Dendritic cell treated with granulocyte-macrophage colony-stimulating factor and Interleukin-4, amounts not matched to agents 40 ng/mL and 50 ng/mL, for 4 days (primary cell): ENCODE results near the gene AGER.
A peak's percentile ranks its signal among the peaks of the same experiment; 100 is the strongest.

Source experiments
- H3K27ac Mint-ChIP-seq: one replicate; pipeline ENCODE4 v1.8.0; 2022; ENCODE audit warnings: mild to moderate bottlenecking, mixed read lengths
- H3K27me3 Mint-ChIP-seq: one replicate; pipeline ENCODE4 v1.8.0; 2022; ENCODE audit warnings: mild to moderate bottlenecking, mixed read lengths
- H3K36me3 Mint-ChIP-seq: one replicate; pipeline ENCODE4 v1.8.0; 2022; ENCODE audit warnings: low read depth, mixed read lengths
- H3K4me1 Mint-ChIP-seq: one replicate; pipeline ENCODE4 v1.8.0; 2022; ENCODE audit warnings: low read depth, mixed read lengths
- H3K4me3 Mint-ChIP-seq: one replicate; pipeline ENCODE4 v1.8.0; 2022; ENCODE audit warnings: mild to moderate bottlenecking, moderate library complexity, mixed read lengths
- H3K9me3 Mint-ChIP-seq: one replicate; pipeline ENCODE4 v1.8.0; 2022; ENCODE audit warnings: mixed read lengths
- intact Hi-C: fragments of 100-400 bp; cut with micrococcal nuclease; formaldehyde crosslinking; loops from one replicate; pipeline ENCODE4 v1.15.0; 2022

AGER gene

GRCh38 chr6:32166411-32167061, 17.5 kb downstream of the AGER start:
- H3K9me3 Mint-ChIP-seq = no peaks in the 10 kb centered on the region
- H3K27me3 Mint-ChIP-seq = no peaks in the 10 kb centered on the region
- intact Hi-C loops = no loop called here
- peaks cover 6% of the 10 kb centered on the region for H3K4me1 Mint-ChIP-seq
- H3K4me3 Mint-ChIP-seq = no peak overlapping the region
- no peak overlapping the region for H3K27ac Mint-ChIP-seq
- peaks cover 62% of the 10 kb centered on the region for H3K36me3 Mint-ChIP-seq

GRCh38 chr6:32164295-32164694, 19.8 kb downstream of the AGER start, which contains the start of gene EGFL8:
Gene EGFL8, plus strand, starts transcription at chr6:32164595. Its CDS starts 1,571 bp downstream, at chr6:32166166.
- Mint-ChIP-seq H3K36me3 (peaks cover 40% of the 10 kb centered on the region), H3K27me3 (no peaks in the 10 kb centered on the region), H3K9me3 (no peaks in the 10 kb centered on the region), H3K4me3 (no peak within 1 kb of the TSS), H3K4me1 (no peaks in the 10 kb centered on the region), H3K27ac (no peak within 1 kb of the TSS)
- intact Hi-C loops = no loop called here

- no peaks in the 10 kb centered on the region for H3K9me3 Mint-ChIP-seq
- H3K4me3 Mint-ChIP-seq = no peak overlapping the region
- H3K27me3 Mint-ChIP-seq = no peaks in the 10 kb centered on the region
- H3K27ac Mint-ChIP-seq = no peak overlapping the region
- peaks cover 34% of the 10 kb centered on the region for H3K36me3 Mint-ChIP-seq
- H3K4me1 Mint-ChIP-seq = no peaks in the 10 kb centered on the region
- intact Hi-C loops = no loop called here
These were observed 20.3 kb downstream of the AGER start for GRCh38 chr6:32163559-32164258.

- no peak overlapping the region for H3K27ac Mint-ChIP-seq
These were observed 26.0 kb downstream of the AGER start for GRCh38 chr6:32158052-32158451.

GRCh38 chr6:32156891-32157290, 27.2 kb downstream of the AGER start:
- Mint-ChIP-seq H3K9me3 (no peaks in the 10 kb centered on the region), H3K4me3 (no peak overlapping the region), H3K4me1 (peaks cover 29% of the 10 kb centered on the region), H3K27me3 (peaks cover 36% of the 10 kb centered on the region), H3K27ac (no peak overlapping the region), H3K36me3 (no peaks in the 10 kb centered on the region)
- intact Hi-C loops = no loop called here

More at GRCh38 chr6:32158052-32158451, 26.0 kb downstream of the AGER start:
- intact Hi-C loops = no loop called here
- no peaks in the 10 kb centered on the region for H3K36me3 Mint-ChIP-seq
- peaks cover 25% of the 10 kb centered on the region for H3K27me3 Mint-ChIP-seq
- peaks cover 26% of the 10 kb centered on the region for H3K4me1 Mint-ChIP-seq
- H3K9me3 Mint-ChIP-seq = no peaks in the 10 kb centered on the region
- H3K4me3 Mint-ChIP-seq = no peak overlapping the region

- intact Hi-C loops = no loop called here
- H3K4me1 Mint-ChIP-seq = peaks cover 35% of the 10 kb centered on the region
- H3K27me3 Mint-ChIP-seq = peaks cover 56% of the 10 kb centered on the region
- peak overlapping the region; percentile 61 for H3K27ac Mint-ChIP-seq
- peak overlapping the region; percentile 86 for H3K4me3 Mint-ChIP-seq
- H3K9me3 Mint-ChIP-seq = no peaks in the 10 kb centered on the region
- no peaks in the 10 kb centered on the region for H3K36me3 Mint-ChIP-seq
These were observed 29.4 kb downstream of the AGER start for GRCh38 chr6:32154514-32155161.

GRCh38 chr6:32153564-32154513, 30.2 kb downstream of the AGER start, which contains the start of gene PPT2:
Gene PPT2, plus strand, starts transcription at chr6:32154141. Its CDS starts 454 bp downstream, at chr6:32154595.
- peaks cover 39% of the 10 kb centered on the region for H3K4me1 Mint-ChIP-seq

GRCh38 chr6:32152769-32153563, 31.1 kb downstream of the AGER start:
- Mint-ChIP-seq H3K9me3 (no peaks in the 10 kb centered on the region), H3K27me3 (peaks cover 73% of the 10 kb centered on the region), H3K36me3 (no peaks in the 10 kb centered on the region), H3K4me1 (peaks cover 48% of the 10 kb centered on the region), H3K27ac (no peak overlapping the region), H3K4me3 (no peak overlapping the region)
- intact Hi-C loops = loop anchor here (1.0 kb wide), 1 partner anchor 26 kb away; no protein-coding TSS in a partner anchor

More at GRCh38 chr6:32153564-32154513, 30.2 kb downstream of the AGER start, which contains the start of gene PPT2:
- Mint-ChIP-seq H3K36me3 (no peaks in the 10 kb centered on the region), H3K27ac (peak within 1 kb of the TSS; percentile 61), H3K4me3 (peak within 1 kb of the TSS; percentile 86), H3K27me3 (peaks cover 64% of the 10 kb centered on the region), H3K9me3 (no peaks in the 10 kb centered on the region)
- intact Hi-C loops = loop anchor here (1.0 kb wide), 1 partner anchor 27 kb away; no protein-coding TSS in a partner anchor

GRCh38 chr6:32151863-32152768, 31.9 kb downstream of the AGER start, which contains the start of gene PRRT1:
Gene PRRT1, minus strand, starts transcription at chr6:32151939. Its CDS starts 112 bp downstream, at chr6:32151827.
- H3K9me3 Mint-ChIP-seq = no peaks in the 10 kb centered on the region
- H3K36me3 Mint-ChIP-seq = no peaks in the 10 kb centered on the region
- intact Hi-C loops = no loop called here
- H3K27ac Mint-ChIP-seq = no peak within 1 kb of the TSS
- peaks cover 53% of the 10 kb centered on the region for H3K4me1 Mint-ChIP-seq
- H3K27me3 Mint-ChIP-seq = peaks cover 81% of the 10 kb centered on the region
- no peak within 1 kb of the TSS for H3K4me3 Mint-ChIP-seq

- intact Hi-C loops = no loop called here
- peaks cover 88% of the 10 kb centered on the region for H3K27me3 Mint-ChIP-seq
- H3K4me3 Mint-ChIP-seq = no peak overlapping the region
- peaks cover 53% of the 10 kb centered on the region for H3K4me1 Mint-ChIP-seq
- no peaks in the 10 kb centered on the region for H3K9me3 Mint-ChIP-seq
- H3K27ac Mint-ChIP-seq = no peak overlapping the region
- H3K36me3 Mint-ChIP-seq = no peaks in the 10 kb centered on the region
These were observed 32.7 kb downstream of the AGER start for GRCh38 chr6:32151181-32151862.

GRCh38 chr6:32149932-32150870, 33.9 kb downstream of the AGER start:
- Mint-ChIP-seq H3K4me3 (no peak overlapping the region), H3K27me3 (peaks cover 91% of the 10 kb centered on the region), H3K27ac (no peak overlapping the region), H3K36me3 (no peaks in the 10 kb centered on the region), H3K4me1 (peaks cover 48% of the 10 kb centered on the region), H3K9me3 (no peaks in the 10 kb centered on the region)
- intact Hi-C loops = no loop called here
